Inferior parietal cortex (tissue), 1 donor: ENCODE data around the gene LRRC8D.

Experiments used
- DNase-seq: peaks from one replicate; pipeline ENCODE4 v3.0.0-alpha.2; 2016; ENCODE audit errors: extremely low spot score

LRRC8D gene

DNA sequence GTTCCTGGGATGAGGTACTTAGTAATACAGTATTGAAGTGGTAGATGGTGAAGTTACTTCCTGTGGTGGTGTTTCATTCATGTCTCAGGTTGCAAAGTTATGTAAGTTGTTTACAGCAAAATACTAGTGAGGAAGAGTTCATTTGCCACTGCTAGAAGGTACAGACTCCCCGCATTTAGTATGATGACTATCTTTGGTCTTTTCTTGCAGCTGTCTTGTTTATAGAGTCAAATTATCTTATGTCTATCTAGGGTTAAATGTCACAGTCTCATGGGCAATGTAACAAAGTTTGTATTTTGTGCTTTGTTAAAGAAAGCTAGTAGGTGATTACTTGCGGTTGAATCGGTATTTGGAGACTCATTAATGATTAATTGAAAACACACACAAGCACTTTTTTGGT, 50.2 kb downstream of the LRRC8D start:
- DNase-seq: no peak

DNA sequence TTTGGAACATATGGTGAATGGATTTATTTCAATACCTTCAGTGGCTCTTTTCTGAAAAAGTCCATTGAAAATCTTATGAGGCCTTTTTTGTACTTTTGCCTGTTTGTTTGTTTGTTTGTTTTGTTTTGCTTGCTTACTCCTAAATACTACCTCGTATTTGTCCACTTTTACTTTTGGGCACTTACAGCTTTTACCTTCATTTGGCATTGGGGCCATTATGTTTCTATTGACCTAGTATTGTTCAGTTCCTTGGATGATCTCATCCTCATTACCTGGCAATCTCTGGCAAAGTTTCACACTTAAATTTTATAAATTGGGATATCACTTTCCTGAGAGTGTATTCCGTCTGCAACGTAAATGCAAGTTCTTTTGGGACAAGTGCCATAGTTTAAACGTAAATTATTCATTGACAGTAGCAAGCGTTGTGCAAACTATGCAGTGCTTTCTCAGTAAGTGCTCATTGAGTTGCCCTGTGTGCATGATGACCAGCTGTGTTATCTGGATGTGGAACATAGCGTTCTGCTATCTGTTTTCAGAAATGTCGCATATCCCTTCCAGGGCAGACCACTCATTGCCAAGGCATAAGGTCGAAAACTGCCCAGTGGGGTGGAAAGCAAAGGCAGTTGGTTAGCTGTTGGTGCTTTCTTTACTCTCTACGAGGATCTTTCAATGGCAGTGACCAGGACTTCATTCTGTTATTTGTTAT, 51.1 kb downstream of the LRRC8D start:
- DNase-seq: no peak

DNA sequence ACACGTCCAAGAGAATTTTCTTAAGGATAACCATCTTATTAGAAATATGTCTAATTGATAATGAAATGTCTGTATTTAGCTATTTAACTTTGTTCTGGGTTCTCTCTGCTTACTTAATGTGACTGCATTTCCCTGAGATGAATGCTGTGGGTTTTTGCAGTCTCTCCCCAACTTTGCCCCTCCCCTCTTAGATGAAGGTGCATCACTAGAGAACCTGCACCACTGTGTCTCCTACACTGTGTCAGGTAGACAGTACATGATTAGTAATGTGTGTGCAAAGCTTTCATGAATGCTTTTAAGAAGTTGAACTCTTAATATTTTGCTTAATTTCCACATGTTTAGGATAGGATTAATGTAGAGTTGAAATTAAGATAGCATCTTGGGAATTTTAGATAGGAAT, 51.7 kb downstream of the LRRC8D start:
- DNase-seq: no peak

DNA sequence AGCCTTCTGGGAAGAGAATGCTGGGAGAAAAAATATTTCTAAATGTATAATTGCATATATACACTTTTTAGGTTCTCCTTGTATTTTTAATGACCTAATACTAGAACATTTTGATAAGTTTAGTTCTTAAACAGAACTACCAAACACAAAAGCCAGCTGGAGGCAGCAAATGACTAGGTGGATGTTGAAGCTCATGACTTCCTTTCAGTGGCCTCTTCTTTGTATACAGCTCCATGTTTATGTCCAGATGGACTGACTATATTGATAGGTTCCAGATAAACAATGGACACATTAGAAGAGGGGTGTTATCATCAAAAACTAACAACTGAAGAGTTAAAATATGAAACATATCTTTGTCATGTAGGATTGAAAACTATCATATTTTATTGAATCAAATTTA, 52.5 kb downstream of the LRRC8D start:
- DNase-seq: no peak

DNA sequence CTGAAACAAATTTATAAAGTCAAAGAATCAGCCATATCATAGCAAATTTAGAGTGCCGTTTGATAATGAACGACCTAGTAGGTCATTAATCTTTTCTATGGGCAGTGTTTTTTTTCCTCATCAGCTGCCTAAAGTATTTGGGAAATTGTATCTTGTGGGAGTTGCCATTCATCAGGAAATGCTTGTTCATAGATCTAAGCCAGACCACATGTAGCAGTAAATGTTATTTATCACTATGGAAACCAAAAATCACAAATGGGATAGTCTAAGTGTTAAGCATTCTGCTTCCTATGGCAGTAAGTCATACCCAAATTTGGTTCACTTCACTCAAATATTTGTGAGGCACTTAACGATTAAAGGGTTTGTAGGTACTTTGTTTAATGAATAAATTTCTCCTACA, 52.9 kb downstream of the LRRC8D start:
- DNase-seq: no peak

DNA sequence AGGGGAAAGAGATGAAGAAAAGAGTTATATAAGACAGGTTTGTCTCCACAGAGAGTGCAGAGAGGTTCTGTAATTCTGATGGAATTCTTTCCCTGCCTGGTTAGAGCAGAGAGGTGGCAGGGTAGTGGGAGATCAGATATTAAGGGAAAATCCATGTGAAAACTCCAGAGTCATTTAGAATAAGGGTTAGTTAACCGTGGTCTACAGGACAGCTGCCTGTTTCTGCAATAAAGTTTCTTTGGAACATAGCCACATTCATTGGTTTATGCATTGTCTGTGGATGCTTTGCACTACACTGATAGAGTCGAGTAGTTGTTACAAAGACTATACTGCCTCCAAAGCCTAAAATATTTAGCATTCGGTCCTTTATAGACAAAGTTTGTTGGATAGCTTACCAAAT, 55.6 kb downstream of the LRRC8D start:
- DNase-seq: no peak

DNA sequence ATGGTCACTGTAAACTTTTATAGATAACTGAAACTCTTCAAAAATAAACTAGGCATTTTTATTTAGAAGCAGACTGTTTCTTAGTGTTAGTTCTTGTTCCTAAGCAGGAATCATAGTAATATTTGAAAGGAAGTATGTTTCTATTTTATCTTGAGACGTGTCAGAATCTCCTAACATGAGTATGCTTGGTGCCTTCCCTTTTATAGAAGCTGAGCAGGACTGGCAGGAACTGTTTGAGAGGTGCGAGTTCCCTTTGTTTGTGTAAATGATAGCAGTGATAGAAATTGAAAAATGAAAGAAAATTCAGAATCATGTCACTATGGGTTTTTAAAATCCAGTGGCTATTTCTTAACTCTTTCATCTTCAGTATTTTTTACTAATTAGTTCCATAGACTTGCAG, 56.9 kb downstream of the LRRC8D start:
- DNase-seq: no peak

DNA sequence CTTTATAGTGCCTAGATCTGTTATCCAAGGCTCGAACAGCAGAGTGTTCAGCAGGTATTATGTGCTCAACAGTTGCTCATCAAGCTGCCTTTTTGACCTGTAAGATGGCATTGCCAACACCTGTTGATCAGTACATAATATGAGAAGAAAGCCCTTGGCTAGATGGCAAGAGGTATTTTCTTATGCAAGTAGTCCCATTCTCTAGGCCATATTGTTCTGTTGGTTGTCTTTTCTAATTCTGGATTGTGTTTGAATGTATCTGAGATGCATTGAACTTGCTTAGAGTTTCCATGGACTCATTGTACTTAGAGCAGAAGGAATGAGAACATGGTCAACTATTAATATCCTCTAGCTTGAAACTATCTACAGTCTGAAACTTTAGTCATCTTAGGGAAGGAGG, 57.4 kb downstream of the LRRC8D start:
- no peak for DNase-seq

DNA sequence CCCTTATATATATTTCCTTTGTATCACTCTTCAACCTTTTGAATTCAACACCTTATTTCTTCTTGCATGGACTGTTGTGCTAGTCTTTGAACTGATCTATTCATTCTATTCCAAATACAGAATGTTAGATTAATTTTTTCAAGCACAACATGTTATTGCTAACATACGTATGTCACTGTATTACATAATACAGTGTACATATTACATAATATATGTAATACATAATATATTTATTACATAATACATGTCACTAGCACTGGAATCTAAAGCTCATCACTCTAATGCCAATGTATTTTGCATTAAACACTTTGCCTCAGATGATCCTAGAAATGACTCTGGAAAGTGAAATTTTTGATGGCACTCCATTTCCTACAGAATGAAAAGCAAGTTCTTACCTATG, 59.8 kb downstream of the LRRC8D start:
- no peak for DNase-seq

DNA sequence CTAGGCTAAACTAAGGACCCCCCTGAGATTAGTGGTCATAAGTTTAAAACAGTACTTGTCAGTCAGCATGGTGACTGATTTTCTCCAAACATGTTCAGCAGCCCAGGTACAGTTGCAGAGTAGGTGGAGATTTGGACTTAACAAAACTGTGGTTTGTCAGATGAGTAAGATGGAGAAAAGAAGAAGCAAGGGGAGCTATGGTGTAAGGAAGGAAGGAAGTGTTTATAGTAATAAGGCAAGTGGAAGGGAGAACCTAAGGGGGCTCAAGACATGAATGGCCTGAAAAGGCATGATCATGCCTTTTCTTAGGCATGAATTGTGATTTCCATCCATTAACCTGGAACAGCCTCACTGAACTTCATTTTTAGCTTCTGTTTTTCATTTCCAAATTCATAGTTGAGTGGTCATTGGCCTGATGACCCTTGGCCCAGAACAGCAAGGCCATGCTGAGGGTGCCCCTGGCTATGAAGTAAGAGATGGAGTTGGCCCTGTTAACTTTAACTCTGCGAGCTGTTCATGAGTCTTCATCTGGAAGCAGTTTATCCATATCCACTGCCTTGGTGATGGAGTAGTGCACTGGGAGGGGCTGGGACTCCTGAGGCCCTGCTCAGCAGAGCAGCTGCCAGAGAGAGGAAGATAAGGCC, 60.7 kb downstream of the LRRC8D start:
- no peak for DNase-seq

DNA sequence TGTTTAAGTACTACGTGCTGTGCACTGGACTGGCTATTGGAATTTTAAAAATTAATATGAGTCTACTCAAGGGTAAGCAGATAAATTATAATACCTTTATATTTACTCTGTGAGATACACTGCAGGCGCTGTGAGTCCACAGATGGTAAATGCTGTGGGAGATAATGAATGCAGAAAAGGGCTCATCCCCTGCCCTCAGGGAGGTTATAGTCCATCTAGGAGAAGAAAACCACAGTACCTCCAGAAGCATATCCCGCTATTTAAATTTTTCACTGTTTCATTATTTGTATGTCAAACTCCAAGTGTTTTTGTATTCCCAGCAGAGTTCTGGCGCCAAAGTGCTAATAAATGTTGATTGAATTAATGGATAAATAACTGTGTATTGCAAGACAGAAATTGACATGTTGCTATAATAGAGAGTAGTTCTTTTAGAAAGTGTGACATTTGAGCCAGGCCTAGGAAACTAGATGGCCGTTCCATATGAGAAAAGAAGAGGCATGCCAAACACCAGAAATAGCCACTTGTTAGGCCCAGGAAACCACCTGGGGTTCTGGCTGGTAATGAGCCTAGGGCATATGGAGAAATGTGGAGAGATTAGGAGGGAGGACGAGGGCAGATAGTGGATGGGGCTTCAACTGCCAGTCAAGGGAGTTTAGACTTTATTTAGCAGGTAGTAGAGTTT, 61.7 kb downstream of the LRRC8D start:
- DNase-seq: no peak

DNA sequence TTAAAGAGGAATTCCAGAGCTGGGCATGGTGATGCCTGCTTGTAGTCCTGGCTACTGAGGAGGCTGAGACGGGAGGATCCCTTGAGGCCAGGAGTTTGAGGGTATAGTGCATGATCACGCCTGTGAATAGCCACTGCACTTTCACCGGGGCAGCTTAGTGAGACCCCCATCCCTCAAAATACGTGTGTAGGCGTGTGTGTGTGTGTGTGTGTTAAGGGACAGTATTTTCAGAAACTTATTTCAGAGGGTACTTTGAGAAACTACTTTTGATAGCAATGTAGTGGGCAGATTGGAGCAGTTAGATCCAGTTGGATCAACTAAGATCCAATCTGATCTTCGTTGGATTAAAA, 62.2 kb downstream of the LRRC8D start:
- no peak for DNase-seq

DNA sequence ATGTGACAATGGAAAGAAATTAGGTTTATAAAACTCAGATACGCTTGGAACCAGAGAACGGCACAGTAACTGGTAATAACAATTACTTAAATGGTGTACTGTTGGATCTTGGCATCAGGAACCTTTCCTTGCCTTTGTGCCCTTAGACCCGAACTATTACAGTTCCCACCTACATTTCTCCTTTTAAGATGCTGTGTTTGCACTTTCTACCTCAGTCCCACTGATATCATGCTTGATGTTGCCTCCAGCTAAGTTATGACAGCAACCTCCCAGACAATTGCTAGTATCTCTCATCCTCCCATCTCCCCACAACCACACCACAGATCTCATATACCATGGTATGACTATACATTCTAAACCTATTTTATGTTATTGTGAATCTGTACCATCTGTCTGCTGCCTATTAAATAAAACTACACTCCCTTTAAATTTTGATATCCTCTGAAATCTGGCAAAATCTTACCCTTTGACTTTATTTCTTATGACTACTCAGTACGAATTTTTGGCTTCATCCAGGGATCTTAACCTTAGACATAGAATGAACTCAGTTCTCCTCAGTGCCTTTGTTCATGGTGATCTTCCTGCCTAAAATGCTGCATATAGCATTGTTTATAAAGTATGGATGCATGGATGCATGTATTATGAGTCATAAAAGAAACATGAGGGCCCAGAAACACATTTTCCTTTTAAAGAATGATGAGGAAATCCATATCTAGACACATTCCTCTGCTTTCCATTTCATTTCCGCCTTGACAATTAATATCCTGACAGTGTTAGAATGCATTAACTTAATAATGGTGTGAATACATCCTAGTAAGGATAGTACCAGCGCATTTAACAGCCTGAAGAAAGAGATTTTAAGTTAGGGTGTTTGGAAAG, 64.1 kb downstream of the LRRC8D start:
- no peak for DNase-seq

DNA sequence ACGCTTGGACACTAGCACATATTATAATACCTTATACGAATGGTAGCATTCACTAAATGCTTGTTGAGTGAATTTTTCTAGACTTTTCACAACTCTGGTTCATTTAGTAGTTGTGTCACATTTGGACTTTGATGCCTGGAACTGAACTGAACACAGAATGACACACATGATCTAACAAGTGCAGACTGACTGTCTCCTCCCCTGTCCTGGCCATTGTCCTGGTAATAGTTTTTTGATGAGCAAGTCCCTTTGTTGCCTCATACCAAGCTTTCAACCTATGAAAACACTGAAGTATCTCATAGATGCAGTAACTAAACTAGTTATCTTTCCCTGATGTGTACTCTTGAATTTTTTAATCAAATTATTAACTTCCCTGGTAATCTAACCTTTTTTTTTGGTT, 66.4 kb downstream of the LRRC8D start:
- no peak for DNase-seq

DNA sequence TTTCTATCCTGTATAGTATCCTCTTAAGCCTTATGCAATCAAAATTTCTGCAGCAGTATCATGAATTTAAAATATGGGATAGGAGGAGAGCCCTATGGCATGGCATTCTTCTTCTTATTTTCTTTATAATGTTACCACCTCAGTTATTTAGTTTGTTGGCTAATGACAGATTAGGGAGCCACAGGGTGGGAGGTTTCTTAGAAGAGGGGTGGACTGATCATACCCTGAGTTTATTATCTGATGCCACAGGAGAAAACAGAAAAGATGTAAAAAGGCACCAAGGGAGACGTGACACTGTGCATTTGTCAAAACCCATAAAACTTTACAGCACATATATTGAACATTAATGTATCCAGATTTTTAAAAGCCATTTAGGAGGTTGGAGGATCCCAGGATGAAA, 66.9 kb downstream of the LRRC8D start:
- DNase-seq: no peak

DNA sequence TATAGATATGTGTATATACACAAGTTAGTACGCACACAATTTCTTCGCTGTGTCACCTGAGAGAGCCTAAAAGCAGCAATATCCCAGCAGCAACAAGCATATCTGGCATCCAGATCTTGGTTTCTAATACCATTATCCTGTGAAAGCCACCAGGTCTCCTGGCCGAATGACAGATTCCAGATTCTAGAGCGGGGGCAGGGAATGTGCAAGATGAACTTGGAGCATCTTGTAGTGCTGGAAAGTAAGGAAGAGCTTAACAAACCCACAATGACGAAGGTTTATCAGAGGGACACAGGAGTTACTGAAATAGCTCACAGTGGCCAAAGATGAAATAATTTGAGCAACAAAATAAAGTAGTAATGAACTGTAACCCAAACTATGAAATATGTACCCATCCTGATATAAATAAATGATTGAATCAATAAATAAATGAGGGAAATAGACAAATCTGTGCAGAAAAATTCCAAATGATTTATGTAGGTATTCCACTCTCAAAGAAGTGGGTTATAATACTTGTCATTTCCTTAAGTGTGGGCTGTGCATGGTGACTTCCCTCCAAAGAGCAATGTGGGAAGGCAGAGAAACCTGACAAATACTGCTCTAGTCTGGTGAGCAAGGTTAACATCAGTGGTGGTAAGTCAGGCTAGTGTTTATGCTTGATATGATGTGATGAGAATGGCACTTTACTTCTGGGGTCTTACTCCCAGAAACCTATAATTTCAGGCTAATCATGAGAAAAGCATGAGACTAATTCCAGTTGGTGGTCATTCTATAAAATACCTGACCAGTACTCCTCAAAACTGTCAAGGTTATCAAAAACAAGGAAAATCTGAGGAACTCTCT, 67.9 kb downstream of the LRRC8D start:
- DNase-seq: no peak

DNA sequence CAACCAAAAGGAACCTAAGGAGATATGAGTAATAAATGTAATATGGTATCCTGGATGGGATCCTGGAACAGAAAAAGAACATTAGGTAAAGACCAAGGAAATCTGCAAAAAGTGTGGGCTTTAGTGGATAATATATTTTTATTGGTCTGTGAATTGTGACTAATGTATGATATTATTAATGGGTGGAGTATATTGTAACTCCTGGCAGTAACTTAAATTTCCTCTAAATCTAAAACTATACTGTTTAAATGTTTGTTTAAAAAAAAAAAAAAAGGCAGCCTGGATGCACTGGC, 68.4 kb downstream of the LRRC8D start:
- no peak for DNase-seq

DNA sequence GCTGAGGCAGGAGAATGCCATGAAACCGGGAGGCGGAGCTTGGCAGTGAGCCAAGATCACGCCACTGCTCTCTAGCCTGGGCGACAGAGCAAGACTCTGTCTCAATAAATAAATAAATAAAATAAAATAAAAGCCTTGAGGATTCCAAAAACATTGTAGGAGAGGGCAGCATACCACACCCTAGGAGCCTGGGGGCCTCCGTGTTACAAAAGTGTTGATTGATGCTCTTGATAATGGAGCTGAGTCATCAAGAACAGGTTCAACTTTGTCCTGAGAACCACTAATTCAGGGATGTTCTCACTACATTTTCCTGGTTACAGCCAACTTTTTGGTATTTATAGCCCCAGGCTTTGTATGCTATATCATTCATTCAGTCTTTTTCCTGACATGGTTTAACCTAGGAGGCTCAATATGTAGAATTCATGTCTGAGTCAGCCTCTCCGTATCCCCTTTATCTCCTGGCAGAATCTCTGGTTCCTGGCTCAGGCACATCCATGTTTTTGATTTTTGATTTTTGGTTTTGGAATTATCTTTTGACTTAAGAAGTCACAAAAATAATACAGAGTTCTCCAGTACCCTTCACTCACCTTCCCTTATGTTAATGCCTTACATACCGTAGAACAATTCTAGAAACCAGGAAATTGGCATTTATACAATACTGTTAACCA, 69.4 kb downstream of the LRRC8D start:
- DNase-seq: no peak

DNA sequence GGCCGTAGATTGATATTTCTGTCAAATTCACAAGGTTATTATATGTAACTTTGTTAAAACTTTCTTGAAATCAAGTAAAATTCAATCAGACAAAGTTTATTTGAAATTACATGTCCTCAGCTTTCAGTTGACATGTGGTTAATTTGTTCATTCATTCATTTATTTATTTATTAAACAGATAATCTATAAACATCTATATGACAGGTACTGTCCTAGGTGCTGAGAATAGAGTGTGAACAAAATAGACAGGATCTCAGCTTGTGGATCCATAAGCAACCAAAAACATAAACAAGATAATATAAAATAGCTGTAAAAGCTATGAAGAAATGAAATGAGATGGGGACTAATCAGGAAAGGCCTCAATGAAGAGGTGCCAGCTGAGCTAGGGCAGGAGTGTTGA, 72.0 kb downstream of the LRRC8D start:
- DNase-seq: no peak

DNA sequence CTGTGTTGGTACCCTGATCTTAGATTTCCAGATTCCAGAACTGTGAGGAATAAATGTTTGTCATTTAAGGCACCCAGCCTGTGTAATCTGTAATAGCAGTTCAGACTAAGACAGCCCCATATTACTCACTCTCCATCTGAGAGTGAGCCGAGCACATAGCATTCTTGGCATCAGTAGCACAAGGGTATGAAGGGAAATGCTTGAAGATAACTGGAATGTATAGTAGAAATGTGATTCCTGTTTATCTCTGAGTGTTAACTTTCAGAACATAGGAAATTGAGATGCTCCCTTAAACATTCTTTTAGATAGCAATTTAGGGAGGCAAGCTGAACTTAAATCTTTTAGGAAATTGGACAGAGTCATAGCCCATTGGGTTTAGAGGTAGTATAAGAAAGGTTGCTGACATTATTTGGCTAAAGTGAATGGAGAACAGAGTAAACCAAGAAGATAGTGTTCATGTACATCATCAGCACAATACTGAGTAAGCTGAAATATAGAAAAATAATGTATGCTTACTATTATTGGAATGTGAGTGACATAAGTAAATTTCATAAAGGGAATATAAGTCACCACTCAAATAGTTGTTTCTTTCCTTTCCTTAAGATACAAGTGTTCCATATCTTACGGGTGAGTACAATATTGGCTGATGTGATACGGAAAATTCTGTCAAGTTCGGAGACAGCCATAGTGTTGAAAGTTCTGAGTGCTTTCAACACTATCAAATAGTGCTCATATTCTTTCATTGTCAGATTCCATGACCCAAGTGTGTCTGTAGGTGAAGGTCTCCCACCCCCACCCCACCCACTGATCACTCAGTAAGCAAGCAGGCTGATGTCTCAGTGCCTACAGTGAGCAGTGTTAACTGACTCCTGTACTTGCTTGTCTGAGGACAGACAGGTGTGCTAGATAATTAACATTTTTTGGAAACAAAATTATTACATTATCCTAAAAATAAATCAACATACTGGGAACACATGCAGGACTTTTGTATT, 73.7 kb downstream of the LRRC8D start:
- DNase-seq: no peak
